Measurements from ENCODE around the gene KLRC4.
"Not testable (repeated sequence)": the region's sequence is repeated elsewhere in the genome, so short reads cannot be mapped to it uniquely, and the experiment has no call there.

The KLRC4 gene

DNA sequence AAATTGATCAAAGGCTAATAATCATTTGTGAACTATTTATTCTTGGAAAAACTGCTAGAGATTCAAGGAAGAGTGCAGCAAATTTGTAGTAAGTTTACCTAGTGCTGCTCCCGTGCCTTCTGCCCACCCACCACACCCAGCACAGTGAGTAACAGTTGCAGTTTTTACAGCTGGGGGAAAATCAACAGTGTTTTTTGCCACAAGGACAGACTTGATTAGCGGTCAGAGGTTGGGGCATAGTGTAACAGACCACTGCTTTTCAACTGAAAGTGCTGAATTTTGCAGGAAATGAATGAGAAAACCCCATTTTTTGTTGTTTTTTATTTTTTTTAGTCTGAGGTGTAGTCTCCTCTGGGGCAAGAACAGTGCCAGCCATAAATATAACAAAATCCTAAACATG lies 12.3 kb downstream of the KLRC4 start:
- peak; percentile 37 for DNase-seq (ENCODE audit: low spot score)

DNA sequence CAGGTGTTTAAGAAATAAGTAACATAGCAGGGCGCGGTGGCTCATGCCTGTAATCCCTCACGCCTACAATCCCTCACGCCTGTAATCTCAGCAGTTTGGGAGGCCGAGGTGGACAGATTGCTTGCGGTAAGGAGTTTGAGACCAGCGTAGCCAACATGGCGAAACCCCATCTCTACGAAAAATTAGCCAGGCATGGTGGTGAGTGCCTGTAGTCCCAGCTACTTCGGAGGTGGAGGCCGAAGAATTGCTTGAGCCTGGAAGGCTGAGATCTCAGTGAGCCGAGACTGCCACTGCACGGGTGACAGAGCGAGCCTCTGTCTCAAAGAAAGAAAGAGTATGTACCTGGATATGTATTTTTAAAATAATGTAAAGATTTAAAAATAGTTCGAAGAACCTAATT lies 13.4 kb downstream of the KLRC4 start:
- DNase-seq (ENCODE audit: low spot score): not testable (repeated sequence)

DNA sequence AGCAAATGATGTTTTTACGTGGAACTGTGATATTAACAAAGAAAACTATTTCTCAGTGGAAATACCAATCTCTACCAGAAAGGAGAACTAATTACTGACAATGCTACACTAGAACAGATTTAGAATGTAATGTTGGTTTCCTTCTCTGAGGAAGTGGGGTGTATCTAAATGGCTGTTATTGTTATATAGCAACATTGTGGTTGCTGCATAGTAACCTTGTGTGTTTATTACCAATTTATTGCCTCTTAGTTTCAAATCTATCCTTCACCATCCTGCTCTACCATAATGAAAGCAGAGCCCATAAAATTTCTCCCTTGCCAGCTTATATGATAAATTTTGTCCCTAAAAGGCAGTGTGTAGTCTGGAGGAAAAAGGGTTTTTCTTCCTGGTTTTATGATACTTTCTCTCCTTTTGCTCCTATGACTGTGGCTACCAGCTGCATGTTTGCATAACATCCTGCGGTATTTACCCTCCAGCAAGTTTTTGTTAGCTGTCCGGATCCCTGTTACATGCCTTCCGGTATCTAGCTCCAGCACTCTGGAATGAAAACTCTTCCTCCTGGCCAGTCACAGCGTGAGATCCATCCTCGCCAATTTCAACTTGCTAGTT lies 14.1 kb downstream of the KLRC4 start:
- DNase-seq (ENCODE audit: low spot score): peak; percentile 96

DNA sequence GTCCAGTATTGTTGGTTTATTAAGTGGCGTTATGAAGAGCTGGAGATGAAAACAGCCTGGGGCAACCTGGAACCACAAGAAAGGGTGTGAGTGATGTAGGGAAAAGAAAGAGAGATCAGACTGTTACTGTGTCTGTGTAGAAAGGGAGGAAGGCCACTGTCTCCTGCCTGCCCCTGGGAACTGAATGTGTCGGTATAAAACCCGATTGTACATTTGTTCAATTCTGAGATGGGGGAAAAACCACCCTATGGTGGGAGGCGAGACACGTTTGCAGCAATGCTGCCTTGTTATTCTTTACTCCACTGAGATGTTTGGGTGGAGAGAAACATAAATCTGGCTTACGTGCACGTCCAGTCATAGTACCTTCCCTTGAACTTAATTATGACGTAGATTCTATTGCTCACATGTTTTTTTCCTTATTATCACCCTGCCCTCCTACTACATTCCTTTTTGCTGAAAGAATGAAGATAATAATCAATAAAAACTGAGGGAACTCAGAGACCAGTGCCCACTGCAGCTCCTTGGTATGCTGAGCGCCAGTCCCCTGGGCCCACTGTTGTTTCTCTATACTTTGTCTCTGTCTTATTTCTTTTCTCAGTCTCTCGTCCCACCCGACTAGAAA lies 14.9 kb downstream of the KLRC4 start:
- peak; percentile 47 for DNase-seq (ENCODE audit: low spot score)

DNA sequence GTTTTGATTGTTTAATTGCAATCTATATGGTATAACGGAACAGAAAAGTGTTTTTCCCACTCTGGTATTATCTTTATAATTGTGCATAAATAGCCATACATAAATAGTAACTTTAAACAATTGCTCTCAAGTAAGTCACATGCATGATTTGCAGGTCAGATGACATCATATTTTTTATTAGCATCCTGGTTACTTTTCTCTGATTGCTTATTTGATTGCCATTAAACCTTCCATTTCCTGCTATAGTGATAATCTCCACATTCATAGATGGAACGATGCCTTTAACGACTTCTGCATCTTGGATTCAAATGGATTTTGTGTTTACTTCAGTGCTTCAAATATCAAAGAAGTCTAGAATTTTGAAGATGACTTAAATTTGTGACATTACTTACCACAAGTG lies 16.3 kb downstream of the KLRC4 start:
- DNase-seq (ENCODE audit: low spot score): no peak

DNA sequence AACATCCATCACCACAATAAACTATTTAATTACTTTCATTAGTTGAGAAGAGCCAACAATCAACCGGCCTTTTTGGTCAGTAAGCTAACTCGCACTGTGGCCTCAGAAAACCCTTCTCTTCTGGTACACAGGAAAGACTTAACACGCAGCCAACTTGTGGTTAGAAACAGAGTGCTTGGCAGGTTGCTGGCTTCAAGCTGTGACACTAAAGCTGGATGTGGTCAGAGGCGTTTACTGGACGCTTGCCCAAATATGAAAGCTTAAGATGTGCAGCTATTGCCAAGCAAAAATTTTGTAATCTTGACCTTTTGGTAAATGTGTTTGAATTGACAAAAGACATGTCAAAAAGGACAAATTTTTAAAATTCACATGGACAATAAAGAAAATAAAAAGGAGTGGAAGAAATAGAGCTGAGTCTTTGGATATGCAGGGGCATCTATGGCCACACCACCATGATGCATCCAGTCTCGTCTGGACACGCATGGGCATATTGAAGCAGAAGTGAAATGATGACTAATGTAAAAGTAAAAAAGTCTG lies 17.1 kb downstream of the KLRC4 start:
- peak; percentile 70 for DNase-seq (ENCODE audit: low spot score)

DNA sequence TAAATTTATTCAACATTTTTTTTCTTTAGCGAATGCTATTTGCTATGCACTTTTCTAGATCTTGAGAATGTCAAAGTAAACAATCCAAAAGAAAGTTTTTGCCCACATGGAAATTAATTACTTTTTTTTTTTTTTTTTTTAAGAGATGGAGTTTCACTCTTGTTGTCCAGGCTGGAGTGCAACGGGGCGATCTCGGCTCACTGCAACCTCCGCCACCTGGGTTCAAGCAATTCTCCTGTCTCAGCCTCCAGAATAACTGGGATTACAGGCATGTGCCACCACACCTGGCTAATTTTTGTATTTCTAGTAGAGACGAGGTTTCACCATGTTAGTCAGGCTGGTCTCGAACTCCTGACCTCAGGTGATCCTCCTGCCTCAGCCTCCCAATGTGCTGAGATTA lies 18.6 kb downstream of the KLRC4 start:
- not testable (repeated sequence) for DNase-seq (ENCODE audit: low spot score)

DNA sequence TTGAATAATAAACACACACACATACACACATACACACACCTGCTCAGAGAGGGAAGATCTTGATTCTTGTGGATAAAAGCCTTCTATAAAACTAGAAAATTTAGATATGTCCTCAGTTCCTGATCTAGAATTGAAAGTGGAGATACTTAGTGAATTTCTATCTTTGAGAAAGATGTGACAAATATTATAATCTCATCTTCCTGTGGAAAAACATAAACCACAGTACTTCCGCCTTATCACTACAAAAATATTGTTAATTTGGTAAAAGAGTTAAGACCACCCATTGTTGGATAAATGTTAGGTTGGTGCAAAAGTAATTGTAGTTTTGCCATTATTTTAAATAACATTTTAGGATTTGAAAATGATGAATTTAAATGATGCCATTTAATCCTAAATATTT lies 19.7 kb downstream of the KLRC4 start, which contains the start of gene KLRK1:
KLRK1 (minus strand) TSS at position 138 of the 400 bp plus-strand sequence. CDS start 1,231 bp downstream, outside the sequence.
- no peak for DNase-seq (ENCODE audit: low spot score)

DNA sequence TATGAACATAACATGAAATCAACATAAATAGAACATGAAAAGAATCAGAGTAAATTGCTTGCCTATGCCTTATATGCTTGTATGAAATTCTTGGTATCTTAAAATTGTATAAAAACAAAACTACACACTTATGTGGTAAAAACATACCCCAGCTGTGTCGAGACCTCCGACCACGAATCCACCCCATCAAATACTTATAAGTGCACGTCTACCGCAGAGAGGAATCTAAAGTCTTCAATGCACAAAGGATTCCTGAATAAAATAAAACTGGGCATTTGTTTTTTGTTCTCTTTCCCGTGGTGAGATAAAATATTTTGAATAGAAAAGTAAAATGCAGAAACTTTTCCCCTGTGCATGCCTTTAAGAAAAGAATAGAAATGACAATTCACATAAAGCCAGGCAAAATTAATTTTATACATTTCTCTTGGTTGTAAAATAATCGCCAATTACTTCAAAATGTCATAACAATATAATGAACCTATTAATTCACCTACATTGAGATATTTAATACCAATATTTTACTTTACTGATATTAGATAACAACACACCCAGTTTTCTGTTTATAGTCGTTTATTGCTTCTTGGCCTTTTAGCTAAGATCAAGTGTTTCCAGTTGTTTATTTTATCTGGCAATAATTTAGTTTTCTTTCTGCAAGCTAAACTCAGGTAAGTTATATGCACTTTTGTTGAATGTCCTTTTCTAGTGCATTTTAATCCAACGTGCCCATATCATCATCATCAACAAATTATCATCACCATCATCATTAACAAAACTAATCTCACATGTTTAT lies 20.7 kb downstream of the KLRC4 start:
- DNase-seq (ENCODE audit: low spot score): no peak

DNA sequence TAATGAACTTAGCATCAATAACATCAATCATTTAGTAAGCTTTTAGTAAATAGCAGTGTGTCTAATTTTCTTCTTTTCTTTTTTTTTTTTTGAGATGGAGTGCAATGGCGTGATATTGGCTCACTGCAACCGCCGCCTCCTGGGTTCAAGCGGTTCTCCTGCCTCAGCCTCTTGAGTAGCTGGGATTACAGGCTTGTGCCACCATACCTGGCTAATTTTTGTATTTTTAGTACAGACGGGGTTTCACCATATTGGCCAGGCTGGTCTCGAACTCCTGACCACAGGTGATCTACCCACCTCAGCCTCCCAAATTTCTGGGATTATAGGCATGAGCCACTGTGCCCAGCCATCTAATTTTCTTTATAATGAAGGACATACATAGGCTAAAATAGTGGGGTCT lies 22.1 kb downstream of the KLRC4 start:
- not testable (repeated sequence) for DNase-seq (ENCODE audit: low spot score)

DNA sequence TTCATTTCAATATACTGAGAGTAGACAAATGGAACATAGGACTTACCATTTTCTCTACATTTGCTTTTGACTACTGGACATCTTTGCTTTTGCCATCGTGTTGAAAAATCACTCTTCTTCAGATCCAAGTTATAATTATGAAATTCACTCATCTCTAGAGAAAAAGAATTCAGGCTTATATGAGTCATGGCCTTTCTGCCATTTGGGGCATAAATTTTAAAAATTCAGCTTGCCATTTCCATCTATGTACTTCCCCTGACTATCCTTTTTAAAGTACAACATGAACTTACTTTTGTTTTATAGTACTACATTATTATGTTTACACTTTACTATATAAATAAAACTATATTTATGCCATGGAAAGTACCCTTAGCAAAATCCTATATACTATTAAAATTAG lies 22.7 kb downstream of the KLRC4 start:
- DNase-seq (ENCODE audit: low spot score): no peak

DNA sequence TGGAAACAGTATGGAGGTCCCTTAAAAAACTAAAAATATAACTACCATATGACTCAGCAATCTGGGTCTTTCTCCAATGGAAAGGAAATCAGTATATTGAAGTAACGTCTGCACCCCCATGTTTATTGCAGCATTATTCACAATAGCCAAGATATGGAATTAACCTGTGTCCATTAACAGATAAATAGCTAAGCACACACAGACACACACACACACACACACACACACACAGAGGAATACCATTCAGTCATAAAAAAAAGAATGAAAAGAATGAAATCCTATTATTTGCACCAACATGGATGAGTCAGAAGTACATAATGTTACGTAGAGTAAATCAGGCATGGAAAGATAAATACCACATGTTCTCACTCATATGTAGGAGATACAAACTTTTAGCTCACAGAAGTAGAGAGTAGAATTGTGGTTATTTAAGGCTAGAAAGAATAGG lies 24.4 kb downstream of the KLRC4 start:
- peak; percentile 33 for DNase-seq (ENCODE audit: low spot score)

DNA sequence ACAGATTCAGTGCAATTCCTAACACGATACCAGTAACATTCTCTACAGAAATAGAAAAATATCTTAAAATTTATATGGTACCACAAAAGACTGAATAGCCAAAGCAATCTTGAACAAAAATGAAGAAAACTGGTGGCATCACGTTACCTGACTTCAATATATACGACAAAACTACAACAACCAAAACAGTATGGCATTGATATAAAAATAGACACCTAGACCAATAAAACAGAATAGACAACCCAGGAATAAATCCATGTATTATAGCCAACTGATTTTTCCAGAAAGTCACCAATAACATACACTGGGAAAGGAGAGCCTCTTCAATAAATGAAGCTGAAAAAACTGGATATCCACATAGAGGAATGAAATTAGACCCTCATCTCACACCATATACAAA lies 25.4 kb downstream of the KLRC4 start:
- DNase-seq (ENCODE audit: low spot score): no peak

DNA sequence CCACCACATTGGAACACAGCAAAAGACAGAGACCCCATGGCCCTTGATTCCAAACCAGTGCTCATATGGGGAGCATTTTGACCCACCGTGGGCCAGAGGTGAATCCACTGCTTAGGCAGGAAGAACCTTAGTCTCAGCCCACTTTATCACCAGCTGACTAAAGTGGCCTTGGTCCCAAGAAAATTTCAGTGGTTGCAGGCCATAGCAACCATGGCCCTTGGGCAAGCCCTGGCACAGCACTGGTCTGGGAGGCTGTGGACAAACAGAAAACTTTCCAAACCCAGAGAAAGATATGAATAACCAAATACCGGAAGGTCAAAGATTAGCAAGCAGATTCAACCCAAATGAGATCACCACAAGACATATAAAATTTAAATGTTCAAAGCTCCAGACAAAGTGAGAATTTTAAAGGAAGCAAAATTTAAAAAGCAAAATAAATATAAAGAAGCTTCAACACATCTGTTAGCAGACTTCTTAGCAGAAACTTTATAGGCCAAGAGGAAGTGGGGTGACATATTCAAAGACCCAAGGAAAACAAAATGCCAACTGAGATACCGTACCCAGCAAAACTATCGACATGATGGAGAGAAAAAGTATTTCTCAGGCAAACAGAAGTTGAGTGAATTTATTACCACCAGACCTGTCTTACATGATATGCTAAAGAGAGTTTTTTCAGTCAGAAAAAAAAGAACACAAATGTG lies 27.5 kb downstream of the KLRC4 start:
- no peak for DNase-seq (ENCODE audit: low spot score)

DNA sequence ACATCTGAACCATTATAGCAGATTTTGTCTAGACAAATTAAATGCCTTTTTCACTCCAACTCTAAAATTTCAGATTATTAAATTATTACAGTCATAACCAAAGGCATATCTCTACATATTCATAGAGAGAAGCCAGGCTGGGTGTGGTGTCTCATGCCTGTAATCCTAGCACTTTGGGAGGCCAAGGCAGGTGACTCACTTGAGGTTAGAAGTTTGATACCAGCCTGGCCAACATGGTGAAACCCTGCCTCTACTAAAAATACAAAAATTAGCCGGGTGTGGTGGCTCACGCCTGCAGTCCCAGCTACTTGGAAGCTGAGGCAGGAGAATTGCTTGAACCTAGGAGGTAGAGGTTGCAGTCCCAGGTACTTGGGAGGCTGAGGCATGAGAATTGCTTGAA lies 30.8 kb downstream of the KLRC4 start:
- DNase-seq (ENCODE audit: low spot score): not testable (repeated sequence)

DNA sequence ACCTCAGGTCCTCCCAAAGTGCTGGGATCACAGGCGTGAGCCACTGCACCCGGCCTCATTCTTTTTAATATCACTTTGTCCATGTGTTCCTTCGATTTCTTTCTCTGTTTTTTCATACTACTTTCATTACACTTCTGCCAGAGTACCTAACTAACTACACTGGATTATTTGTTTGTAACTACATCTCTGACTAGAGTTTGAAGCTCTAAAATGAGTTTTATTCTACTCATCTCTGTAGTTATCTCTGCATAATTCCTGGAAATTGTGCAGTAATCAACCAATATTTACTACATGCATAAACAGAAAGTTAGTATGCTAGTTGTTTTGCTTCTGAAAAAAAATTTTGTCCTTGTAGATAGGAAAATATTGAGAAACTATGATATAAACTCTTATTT lies 34.9 kb downstream of the KLRC4 start:
- no peak for DNase-seq (ENCODE audit: low spot score)

DNA sequence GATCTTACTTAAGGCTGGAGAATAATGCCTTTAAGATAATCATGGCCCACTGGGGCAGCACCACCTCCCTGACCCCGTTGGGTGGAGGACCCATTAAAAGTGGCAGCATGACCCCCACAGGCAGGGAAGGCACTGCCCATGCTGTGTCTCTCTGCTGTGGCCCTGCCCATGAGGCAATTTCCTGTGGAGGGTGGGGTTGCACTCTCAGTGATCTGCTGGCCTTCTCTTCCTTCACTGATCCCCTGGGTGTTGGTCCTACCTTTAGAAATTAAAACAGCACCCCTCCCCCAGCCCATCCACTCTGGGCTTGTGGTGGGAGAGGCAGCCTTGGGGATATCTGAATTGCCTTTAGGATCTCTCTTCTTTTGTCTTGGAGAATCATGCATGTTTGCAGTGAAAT lies 37.0 kb downstream of the KLRC4 start:
- DNase-seq (ENCODE audit: low spot score): no peak

DNA sequence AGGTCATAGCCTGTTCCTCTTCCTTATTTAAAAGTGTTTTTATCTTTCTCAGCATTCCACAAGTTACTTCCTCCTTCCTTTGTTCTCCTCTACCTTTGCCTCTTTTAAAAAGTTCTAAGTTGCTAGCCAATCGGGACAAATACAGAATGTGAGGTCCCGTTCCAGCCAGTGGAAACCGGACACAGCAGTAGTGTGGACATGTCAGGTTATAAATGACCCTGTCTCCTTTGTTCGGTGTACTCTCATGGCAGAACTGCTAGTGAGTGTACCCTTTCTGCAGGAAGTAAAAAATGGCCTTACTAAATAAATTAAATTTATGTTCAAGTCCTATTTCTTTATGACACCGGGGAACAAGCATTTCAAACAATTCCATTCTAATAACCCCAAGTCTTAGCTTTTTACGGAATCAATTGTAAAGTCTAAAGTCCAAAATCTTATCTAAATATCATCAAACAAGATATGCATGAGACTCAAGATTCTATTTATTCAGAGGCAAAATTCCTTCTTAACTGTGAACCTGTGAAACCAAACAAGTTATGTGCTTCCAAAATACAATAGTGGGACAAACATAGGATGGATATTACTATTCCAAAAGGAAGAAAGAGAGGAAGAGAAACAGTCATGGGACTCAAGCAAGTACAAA lies 37.5 kb downstream of the KLRC4 start:
- DNase-seq (ENCODE audit: low spot score): not testable (repeated sequence)

DNA sequence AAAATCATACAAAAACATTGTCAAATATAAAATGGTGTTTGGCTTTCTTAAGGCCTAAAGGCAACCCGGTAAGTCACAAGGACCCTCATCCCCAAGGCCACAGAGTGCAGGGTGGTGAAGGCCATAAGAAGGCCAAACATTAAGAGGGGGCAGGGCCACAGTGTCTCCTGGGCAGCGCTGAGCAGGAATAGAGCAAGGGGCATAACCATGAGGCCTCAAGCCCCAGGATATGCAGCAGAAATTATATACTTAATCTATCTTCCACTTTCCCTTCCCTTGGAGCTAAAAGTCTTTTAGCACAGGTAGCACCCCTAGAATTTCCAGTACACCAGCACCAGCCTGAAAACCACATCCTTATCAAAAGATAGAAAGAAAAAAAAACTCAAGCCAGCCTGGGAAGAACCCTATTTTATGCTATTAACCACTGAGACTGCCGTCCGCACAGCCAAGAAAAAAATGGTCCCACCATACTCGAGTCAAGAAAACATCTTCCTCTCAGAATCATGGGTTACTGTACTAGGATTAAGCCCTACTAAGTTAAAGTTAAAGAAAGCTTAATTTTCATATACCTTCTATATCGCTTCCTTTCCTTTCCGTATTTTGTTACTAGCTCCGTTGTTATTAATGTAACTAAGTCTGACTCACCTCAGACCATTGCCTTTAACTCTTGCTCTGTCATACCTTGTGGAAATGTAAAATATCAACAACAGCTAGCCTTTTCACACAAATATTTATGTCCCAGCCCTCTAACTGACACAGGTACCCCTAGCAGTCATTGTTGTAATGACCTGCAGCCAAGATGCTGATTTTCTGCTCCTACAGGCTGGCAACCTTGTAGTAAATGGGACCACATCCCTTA lies 39.8 kb downstream of the KLRC4 start:
- DNase-seq (ENCODE audit: low spot score): no peak
